Body of pancreas (tissue), 4 donors: ENCODE results near the gene SCG2. TPM values are rescaled to one million over a fixed set of nuclear protein-coding genes. Genes with fewer than 3 reads are reported as not detected.

Source experiments
- ATAC-seq: fragments of 150-250 bp; one replicate; pipeline ENCODE4 v1.9.1; 2016
- DNase-seq, 4 donors: peaks; one replicate each; pipeline ENCODE4 v3.0.0-alpha.2; 2019
- H3K27ac ChIP-seq, 4 donors: fragments of 200-600 bp; sonication (generic); 1 replicate in 3 of 4; 2 replicates in 1 of 4; pipeline versions ENCODE4 v1.5.1 to v1.6.1; 2016 to 2019; ENCODE audit warnings: mild to moderate bottlenecking in 1 of 4, mixed read lengths in 1 of 4, moderate library complexity in 1 of 4
- H3K27me3 ChIP-seq, 2 donors: fragments of 200-600 bp; sonication (generic); one replicate each; pipeline ENCODE4 v1.6.0; 2016; ENCODE audit warnings: mild to moderate bottlenecking in 1 of 2
- H3K36me3 ChIP-seq, 2 donors: fragments of 200-600 bp; sonication (generic); replicated peaks in 1 of 2; 2 replicates each; pipeline ENCODE4 v1.5.1; 2016; ENCODE audit warnings: low read depth in 2 of 2; ENCODE audit not compliant: insufficient read depth in 1 of 2
- H3K4me1 ChIP-seq: fragments of 200-600 bp; sonication (generic); one replicate; pipeline ENCODE4 v1.6.0; 2016
- H3K4me3 ChIP-seq, 2 donors: fragments of 200-600 bp; sonication (generic); 1 replicate in 1 of 2; 2 replicates in 1 of 2; pipeline ENCODE4 v1.5.1; 2016 to 2019
- H3K9me3 ChIP-seq, 3 donors: fragments of 200-600 bp; sonication (generic); 1 replicate in 2 of 3; 2 replicates in 1 of 3; pipeline ENCODE4 v1.5.1; 2016
- CTCF ChIP-seq, 7 experiments: fragments of 450-650 bp in 4 of 7; fragments of 200-600 bp in 3 of 7; sonication (generic) in 3 of 7; IDR thresholded peaks; one replicate each; pipeline ENCODE4 v1.5.1; 2016 to 2019; ENCODE audit warnings: antibody characterized with exemption in 7 of 7
- POLR2A ChIP-seq, 3 donors: fragments of 450-650 bp; IDR thresholded peaks; one replicate each; pipeline ENCODE4 v1.6.1; 2016; ENCODE audit warnings: antibody characterized with exemption in 3 of 3, mild to moderate bottlenecking in 2 of 3
- WGBS, 2 donors: methylation state at CpG; one replicate each; pipeline ENCODE4 v1.1.5; 2017; 5-methylcytosine and 5-hydroxymethylcytosine counted together
- intact Hi-C: fragments of 100-400 bp; cut with DNase I; formaldehyde crosslinking; loops from one replicate; pipeline ENCODE4 v1.15.1; 2023
- total RNA-seq, 2 donors: library from RNA; depleted of rRNA; stranded (reverse); fragments of >200 nt; gene quantifications; one replicate each; pipeline ENCODE4 v1.1.0, GENCODE V29; 2016

Gene SCG2
- total RNA-seq, 2 donors from 2014 or later = 12.5 to 13.0 TPM

- Histone ChIP-seq H3K4me1 (peaks cover 11% of the 10 kb centered on the region), H3K4me3 (no peak overlapping the region), H3K27ac (no peak overlapping the region), H3K36me3 (no peaks in the 10 kb centered on the region), H3K9me3 (no peaks in the 10 kb centered on the region), H3K27me3 (no peaks in the 10 kb centered on the region)
- WGBS, 2 donors = 75 to 77% methylated on average over 1 of the region's 1 CpG
- intact Hi-C loops = no loop called here
- TF ChIP-seq POLR2A (IDR thresholded peaks at IDR 0.05) (no peak), CTCF (IDR thresholded peaks at IDR 0.05) (no peak)
- DNase-seq (no peak), ATAC-seq (no peak)
These were observed 12.4 kb upstream of the SCG2 start for GRCh38 chr2:223614534-223614933.

- WGBS, 2 donors = 12 to 19% methylated on average over 17 to 35 of the region's 35 CpGs
- no peaks in the 10 kb centered on the region for H3K36me3 ChIP-seq
- no peaks in the 10 kb centered on the region for H3K9me3 ChIP-seq
- H3K4me1 ChIP-seq = peaks cover 11% of the 10 kb centered on the region
- ATAC-seq = peak; percentile 95
- DNase-seq = peak; percentile 65 to 86 (median 75)
- no peak overlapping the region for H3K4me3 ChIP-seq
- H3K27me3 ChIP-seq = no peaks in the 10 kb centered on the region
- TF ChIP-seq POLR2A (IDR thresholded peaks at IDR 0.05) (peak in 2 of 3 donors; percentile 27 to 35), CTCF (IDR thresholded peaks at IDR 0.05) (no peak)
- H3K27ac ChIP-seq = peak overlapping the region in 2 of 4 donors; percentile 19 to 30
- intact Hi-C loops = no loop called here
These were observed 11.1 kb upstream of the SCG2 start for GRCh38 chr2:223613017-223613950.

- no peak for DNase-seq
- no peak for ATAC-seq
These were observed 10.3 kb upstream of the SCG2 start for GRCh38 chr2:223612501-223612900.

GRCh38 chr2:223611061-223611460 lies 8.9 kb upstream of the SCG2 start:
- DNase-seq = no peak

More at GRCh38 chr2:223612501-223612900, 10.3 kb upstream of the SCG2 start:
- TF ChIP-seq CTCF (IDR thresholded peaks at IDR 0.05) = no peak
- no peak for TF ChIP-seq POLR2A (IDR thresholded peaks at IDR 0.05)
- H3K36me3 ChIP-seq = no peaks in the 10 kb centered on the region
- 33 to 38% methylated on average over 5 of the region's 5 CpGs for WGBS, 2 donors
- intact Hi-C loops = no loop called here
- no peak overlapping the region for H3K4me3 ChIP-seq
- no peaks in the 10 kb centered on the region for H3K9me3 ChIP-seq
- H3K27me3 ChIP-seq = no peaks in the 10 kb centered on the region
- peak overlapping the region in 2 of 4 donors; percentile 11 to 19 for H3K27ac ChIP-seq
- H3K4me1 ChIP-seq = peaks cover 11% of the 10 kb centered on the region

More at GRCh38 chr2:223611061-223611460, 8.9 kb upstream of the SCG2 start:
- whole genome bisulfite sequencing, 2 donors = 82 to 90% methylated on average over 2 of the region's 2 CpGs
- TF ChIP-seq POLR2A (IDR thresholded peaks at IDR 0.05) = no peak
- no peak for TF ChIP-seq CTCF (IDR thresholded peaks at IDR 0.05)
- ATAC-seq = no peak
- H3K4me3 ChIP-seq = no peak overlapping the region
- intact Hi-C loops = no loop called here
- H3K36me3 ChIP-seq = no peaks in the 10 kb centered on the region
- H3K27me3 ChIP-seq = no peaks in the 10 kb centered on the region
- H3K27ac ChIP-seq = no peak overlapping the region
- H3K9me3 ChIP-seq = no peaks in the 10 kb centered on the region
- H3K4me1 ChIP-seq = peaks cover 11% of the 10 kb centered on the region
